Psoas muscle (tissue), 8 donors: ENCODE results near the gene MAGI1. TPM values are rescaled to one million over a fixed set of nuclear protein-coding genes. Genes with fewer than 3 reads are reported as not detected.

Experiments used
- ATAC-seq, 4 donors: fragments of 200-7000 bp; cut with Tn5 transposase; one replicate each; pipeline ENCODE4 v1.9.1; 2020; ENCODE audit warnings: moderate library complexity in 3 of 4, mild to moderate bottlenecking in 2 of 4
- DNase-seq, 2 donors: peaks; one replicate each; pipeline ENCODE4 v3.0.0-alpha.2; 2020
- H3K27ac ChIP-seq: fragments of 200-600 bp; one replicate; pipeline ENCODE4 v1.8.0; 2022
- H3K27me3 ChIP-seq, 3 donors: fragments of 200-600 bp in 1 of 3; one replicate each; pipeline versions ENCODE4 v1.6.1 to v1.8.0; 2013 to 2022; ENCODE audit warnings: low read length in 2 of 3, mild to moderate bottlenecking in 2 of 3, moderate library complexity in 1 of 3; ENCODE audit not compliant: insufficient read depth in 3 of 3
- H3K36me3 ChIP-seq, 2 donors: fragments of 200-600 bp in 1 of 2; one replicate each; pipeline versions ENCODE4 v1.6.1 to v1.8.0; 2013 to 2022; ENCODE audit warnings: low read depth in 1 of 2, mild to moderate bottlenecking in 1 of 2, moderate library complexity in 1 of 2; ENCODE audit not compliant: insufficient read depth in 1 of 2
- H3K4me1 ChIP-seq: fragments of 200-600 bp; one replicate; pipeline ENCODE4 v1.8.0; 2022
- H3K4me3 ChIP-seq: fragments of 200-600 bp; one replicate; pipeline ENCODE4 v1.8.0; 2022; ENCODE audit warnings: mild to moderate bottlenecking
- H3K9me3 ChIP-seq: fragments of 200-600 bp; one replicate; pipeline ENCODE4 v1.8.0; 2022
- WGBS, 3 donors: extraction: QIAGEN DNeasy Blood & Tissue Kit; methylation state at CpG; one replicate each; pipeline versions ENCODE4 v1.1.6 to v1.1.7; 2013; 5-methylcytosine and 5-hydroxymethylcytosine counted together
- intact Hi-C, 2 donors: fragments of 100-400 bp; cut with DNase I; formaldehyde crosslinking; loops; one replicate each; pipeline versions ENCODE4 v1.11.0 to v1.14.2; 2022
- polyA plus RNA-seq, 3 donors: library from polyadenylated mRNA; stranded (reverse); fragments of 200-250 nt; gene quantifications; one replicate each; pipeline ENCODE4 v1.2.3, GENCODE V29; 2013
- total RNA-seq, 4 donors: library from RNA; stranded (reverse); fragmentation: NEBNext Ultra II Directional in 2 of 4; extraction: Animal tissue kit (Norgen Biotek cat#: 25700) in 2 of 4; gene quantifications; one replicate each; pipeline versions ENCODE4 v1.2.1 to v1.2.4, GENCODE V29; 2021 to 2023
- TF ChIP-seq, protein P1 (sequence below): fragments of 200-600 bp; IDR thresholded peaks from one replicate; pipeline ENCODE4 v1.8.0; 2022; ENCODE audit warnings: antibody characterized with exemption
- donor health status: healthy with polysubstance abuse.
- donor health status: DM: no; HTN: no; CAD: no; lungs with moderate emphysema.
- donor health status: Bipolar disorder and iron deficiency.
- donor health status: healthy.
- donor health status: DM: yes; HTN: yes; CAD: no.
- donor health status: DM: no; HTN: no; CAD: no.
- donor health status: DM: no; HTN: no; CAD: no.
- donor health status: DM: yes; HTN: yes; CAD: no.

The MAGI1 gene
- total and polyA plus RNA-seq, 7 donors: 4.5 to 8.1 (median 6.3) TPM

DNA sequence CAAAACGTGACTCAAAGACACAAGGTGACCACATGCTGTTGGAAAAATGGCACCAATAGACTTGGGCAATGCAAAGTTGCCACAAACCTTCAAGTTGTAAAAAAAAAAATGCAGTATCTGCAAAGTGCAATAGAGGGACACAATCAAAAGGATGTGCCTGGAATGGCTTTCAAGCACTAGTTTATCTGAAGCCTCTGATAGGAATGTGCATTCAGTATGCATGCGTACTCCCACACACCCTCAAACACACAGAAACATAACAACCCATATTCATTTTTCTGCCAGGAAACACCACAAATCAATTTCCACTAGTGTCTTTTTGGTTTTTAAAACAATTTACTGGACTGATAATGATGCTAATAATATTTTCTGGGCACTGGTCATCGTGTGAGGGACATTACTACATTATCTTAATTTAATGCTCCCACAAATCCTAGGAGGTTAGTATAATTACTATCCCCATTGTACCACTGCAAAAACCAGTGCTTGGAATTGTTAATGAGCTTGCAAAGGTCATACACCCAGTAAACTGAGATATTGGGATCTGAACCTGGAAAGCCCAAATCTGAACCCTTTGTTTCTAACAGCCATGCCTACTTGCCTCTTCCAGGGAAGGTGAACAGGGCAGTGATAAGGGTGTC is 298.7 kb downstream of the MAGI1 start:
- ATAC-seq (no peak), DNase-seq (no peak)
- TF ChIP-seq, protein P1, sequence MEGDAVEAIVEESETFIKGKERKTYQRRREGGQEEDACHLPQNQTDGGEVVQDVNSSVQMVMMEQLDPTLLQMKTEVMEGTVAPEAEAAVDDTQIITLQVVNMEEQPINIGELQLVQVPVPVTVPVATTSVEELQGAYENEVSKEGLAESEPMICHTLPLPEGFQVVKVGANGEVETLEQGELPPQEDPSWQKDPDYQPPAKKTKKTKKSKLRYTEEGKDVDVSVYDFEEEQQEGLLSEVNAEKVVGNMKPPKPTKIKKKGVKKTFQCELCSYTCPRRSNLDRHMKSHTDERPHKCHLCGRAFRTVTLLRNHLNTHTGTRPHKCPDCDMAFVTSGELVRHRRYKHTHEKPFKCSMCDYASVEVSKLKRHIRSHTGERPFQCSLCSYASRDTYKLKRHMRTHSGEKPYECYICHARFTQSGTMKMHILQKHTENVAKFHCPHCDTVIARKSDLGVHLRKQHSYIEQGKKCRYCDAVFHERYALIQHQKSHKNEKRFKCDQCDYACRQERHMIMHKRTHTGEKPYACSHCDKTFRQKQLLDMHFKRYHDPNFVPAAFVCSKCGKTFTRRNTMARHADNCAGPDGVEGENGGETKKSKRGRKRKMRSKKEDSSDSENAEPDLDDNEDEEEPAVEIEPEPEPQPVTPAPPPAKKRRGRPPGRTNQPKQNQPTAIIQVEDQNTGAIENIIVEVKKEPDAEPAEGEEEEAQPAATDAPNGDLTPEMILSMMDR: no peak
- 59 to 66% (median 63%) methylated on average over 3 of the region's 3 CpGs for WGBS, 3 donors
- Histone ChIP-seq H3K36me3 (no peaks in the 10 kb centered on the region), H3K27ac (no peak overlapping the region), H3K9me3 (no peaks in the 10 kb centered on the region), H3K27me3 (no peaks in the 10 kb centered on the region), H3K4me3 (no peak overlapping the region), H3K4me1 (no peaks in the 10 kb centered on the region)
- intact Hi-C loops: no loop called here

DNA sequence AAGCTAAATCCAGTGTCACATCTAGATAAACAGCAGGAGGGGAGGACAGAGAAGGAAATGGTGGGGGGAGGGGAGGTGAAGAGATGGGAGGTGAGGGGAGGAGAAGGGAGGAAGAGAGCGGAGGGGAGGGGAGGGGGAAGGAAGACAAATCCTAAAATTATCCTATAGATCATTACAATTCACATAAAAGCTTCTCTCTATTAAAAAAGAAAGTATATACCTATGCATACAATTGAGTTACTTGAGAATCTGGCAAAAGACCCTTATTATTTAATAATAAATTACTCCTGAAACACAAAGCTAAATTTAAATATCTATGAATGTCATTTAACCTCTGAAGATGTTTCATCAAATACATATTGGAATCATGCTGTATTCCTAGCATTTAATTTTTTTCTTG is 303.9 kb downstream of the MAGI1 start:
- no peaks in the 10 kb centered on the region for H3K27me3 ChIP-seq
- H3K4me1 ChIP-seq: peaks cover 2% of the 10 kb centered on the region
- WGBS, 3 donors: 69 to 94% (median 90%) methylated on average over 1 of the region's 1 CpG
- TF ChIP-seq, protein P1: no peak
- H3K27ac ChIP-seq: no peak overlapping the region
- H3K4me3 ChIP-seq: no peak overlapping the region
- intact Hi-C loops: loop anchor here (5.0 kb wide), 1 partner anchor 297 kb away; no protein-coding TSS in a partner anchor
- ATAC-seq (no peak), DNase-seq (no peak)
- H3K9me3 ChIP-seq: no peaks in the 10 kb centered on the region
- no peaks in the 10 kb centered on the region for H3K36me3 ChIP-seq

DNA sequence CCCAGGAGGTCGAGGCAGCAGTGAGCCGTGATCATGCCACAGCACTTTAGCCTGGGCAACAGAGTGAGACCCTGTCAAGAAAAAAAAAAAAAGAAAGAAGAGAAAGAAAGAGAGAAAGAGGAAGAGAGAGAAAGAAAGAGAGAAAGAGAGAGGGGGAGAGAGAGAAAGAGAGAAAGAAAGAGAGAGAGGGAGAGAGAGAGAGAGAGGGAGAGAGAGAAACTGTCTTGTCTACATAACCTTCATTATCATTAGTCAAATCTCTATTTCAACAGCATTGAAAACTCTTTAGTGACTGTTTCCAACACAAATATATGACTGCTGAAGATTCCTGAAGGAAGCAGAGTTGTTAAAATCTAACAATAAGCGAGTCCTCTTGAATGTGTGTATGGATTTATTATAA is 304.3 kb downstream of the MAGI1 start:
- intact Hi-C loops: loop anchor here (5.0 kb wide), 1 partner anchor 297 kb away; no protein-coding TSS in a partner anchor
- H3K27ac ChIP-seq: no peak overlapping the region
- 90 to 94% (median 90%) methylated on average over 3 of the region's 3 CpGs for WGBS, 3 donors
- DNase-seq: no peak
- no peaks in the 10 kb centered on the region for H3K27me3 ChIP-seq
- TF ChIP-seq, protein P1: no peak
- no peaks in the 10 kb centered on the region for H3K9me3 ChIP-seq
- H3K36me3 ChIP-seq: no peaks in the 10 kb centered on the region
- H3K4me1 ChIP-seq: peaks cover 6% of the 10 kb centered on the region
- ATAC-seq: no peak
- no peak overlapping the region for H3K4me3 ChIP-seq

DNA sequence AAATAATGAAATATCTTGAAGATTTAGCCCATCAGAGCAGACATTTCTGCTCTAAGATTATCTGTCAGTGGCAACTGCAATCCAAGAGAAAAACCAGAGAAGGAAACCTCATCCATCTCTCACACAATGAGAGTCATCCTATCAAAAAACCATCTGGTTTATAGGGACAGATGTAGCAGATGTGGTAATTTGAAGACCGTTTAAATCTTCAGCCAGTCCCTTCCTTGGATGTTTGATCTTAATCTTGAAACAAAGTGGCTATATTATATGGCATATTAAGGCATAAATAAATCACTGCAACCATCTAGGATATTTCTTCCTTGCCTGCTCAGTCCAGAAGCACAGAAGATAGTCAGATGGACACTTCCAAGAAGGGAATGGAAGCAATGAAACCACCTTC is 305.3 kb downstream of the MAGI1 start:
- 43 to 57% (median 45%) methylated on average over 1 of the region's 1 CpG for WGBS, 3 donors
- peaks cover 10% of the 10 kb centered on the region for H3K4me1 ChIP-seq
- H3K27me3 ChIP-seq: no peaks in the 10 kb centered on the region
- H3K4me3 ChIP-seq: no peak overlapping the region
- TF ChIP-seq, protein P1: no peak
- H3K27ac ChIP-seq: no peak overlapping the region
- no peak for DNase-seq
- H3K9me3 ChIP-seq: no peaks in the 10 kb centered on the region
- intact Hi-C loops: loop anchor here (5.0 kb wide), 1 partner anchor 296 kb away; no protein-coding TSS in a partner anchor
- no peak for ATAC-seq
- H3K36me3 ChIP-seq: no peaks in the 10 kb centered on the region
